Heart right ventricle (tissue), 16 donors: ENCODE data around the gene ATP4A. TPM values are rescaled to one million over a fixed set of nuclear protein-coding genes. Genes with fewer than 3 reads are reported as not detected.

Experiments
- ATAC-seq, 8 donors: fragments of 200-7000 bp; cut with Tn5 transposase; one replicate each; pipeline ENCODE4 v1.9.1; 2020; ENCODE audit warnings: mild to moderate bottlenecking in 8 of 8, moderate library complexity in 8 of 8, moderate number of reproducible peaks in 1 of 8
- DNase-seq, 2 donors: peaks; one replicate each; pipeline ENCODE4 v3.0.0-alpha.2; 2020
- H3K27ac ChIP-seq, 10 donors: fragments of 200-600 bp; sonication (generic) in 2 of 10; one replicate each; pipeline versions ENCODE4 v1.5.0 to v1.8.0; 2020 to 2022; ENCODE audit warnings: mild to moderate bottlenecking in 3 of 10
- H3K27me3 ChIP-seq, 7 donors: fragments of 200-600 bp; one replicate each; pipeline ENCODE4 v1.8.0; 2021 to 2022; ENCODE audit warnings: mild to moderate bottlenecking in 2 of 7
- H3K36me3 ChIP-seq, 9 donors: fragments of 200-600 bp; sonication (generic) in 1 of 9; one replicate each; pipeline versions ENCODE4 v1.5.0 to v1.8.0; 2020 to 2022; ENCODE audit warnings: mild to moderate bottlenecking in 2 of 9
- H3K4me1 ChIP-seq, 9 donors: fragments of 200-600 bp; sonication (generic) in 1 of 9; one replicate each; pipeline versions ENCODE4 v1.5.0 to v1.8.0; 2020 to 2022; ENCODE audit warnings: mild to moderate bottlenecking in 4 of 9
- H3K4me3 ChIP-seq, 10 donors: fragments of 200-600 bp; sonication (generic) in 2 of 10; one replicate each; pipeline versions ENCODE4 v1.5.0 to v1.8.0; 2020 to 2022; ENCODE audit warnings: mild to moderate bottlenecking in 7 of 10, moderate library complexity in 2 of 10
- H3K9me3 ChIP-seq, 11 donors: fragments of 200-600 bp in 10 of 11; sonication (generic) in 2 of 11; one replicate each; pipeline versions ENCODE4 v1.5.0 to v1.8.0; 2013 to 2022; ENCODE audit warnings: mild to moderate bottlenecking in 2 of 11, control low read depth in 1 of 11, moderate library complexity in 1 of 11
- CTCF ChIP-seq, 9 donors: fragments of 200-600 bp; sonication (generic) in 2 of 9; IDR thresholded peaks; one replicate each; pipeline versions ENCODE4 v1.5.0 to v1.8.0; 2021 to 2022; ENCODE audit warnings: antibody characterized with exemption in 9 of 9, mild to moderate bottlenecking in 5 of 9, moderate library complexity in 1 of 9
- WGBS, 2 donors: extraction: QIAGEN DNeasy Blood & Tissue Kit; methylation state at CpG; one replicate each; pipeline ENCODE4 v1.1.7; 2013; ENCODE audit warnings: inconsistent platforms in 1 of 2; 5-methylcytosine and 5-hydroxymethylcytosine counted together
- intact Hi-C, 10 donors: fragments of 100-400 bp; cut with DNase I; formaldehyde crosslinking; loops; one replicate each; pipeline versions ENCODE4 v1.11.1 to v1.14.2; 2022
- polyA plus RNA-seq, 2 donors: library from polyadenylated mRNA; stranded (reverse); fragments of 200-250 nt; gene quantifications; one replicate each; pipeline ENCODE4 v1.2.3, GENCODE V29; 2013
- total RNA-seq, 10 donors: library from RNA; stranded (reverse); fragmentation: NEBNext Ultra II Directional in 3 of 10; extraction: Animal tissue kit (Norgen Biotek cat#: 25700) in 3 of 10; gene quantifications; one replicate each; pipeline versions ENCODE4 v1.2.1 to v1.2.4, GENCODE V29; 2021 to 2023
- donor health status: Arrhythmogenic right ventricular cardiomyopathy.
- donor health status: ischemic (EF 13 %, LVEDD 7.1; RV severe dilation, severe dysfunction).
- donor health status: healthy with polysubstance abuse.
- donor health status: DM: no; HTN: yes; CAD: no.
- donor health status: DM: no; HTN: no; CAD: no.
- donor health status: ischemic (EF 25% LVEDD 6.9; RV normal size, moderate dysfunction).
- donor health status: ischemic (EF 25% LVEDD 5.7; RV mildly dilated, moderate dysfunction).
- donor health status: healthy.
- donor health status: DM: yes; HTN: yes; CAD: no.
- donor health status: Ischemic cardiomyopathy.
- donor health status: ischemic (EF 35%, LVEDD 5.7; RV mildly dilated, moderate dysfunction).
- donor health status: nonischemic (EF 11% LVEDD 7.7; RV severe dilation, severe dysfunction).
- donor health status: DM: yes; HTN: yes; CAD: no.
- donor health status: PGD.
- donor health status: ischemic (EF 29% LVEDD 5.4; RV normal size, mild dysfunction).
- donor health status: nonischemic (EF 23%, LVEDD 6.1; RV moderate dilation, normal function).

ATP4A gene
- total and polyA plus RNA-seq, 12 donors: not detected

- H3K27ac ChIP-seq: no peak overlapping the region
- peak; percentile 66 to 83 (median 73) for TF ChIP-seq CTCF (IDR thresholded peaks at IDR 0.05)
- H3K36me3 ChIP-seq: peaks cover 0 to 15% (median 0%) of the 10 kb centered on the region in 9 donors
- H3K27me3 ChIP-seq: no peaks in the 10 kb centered on the region
- DNase-seq (peak in 1 of 2 donors; percentile 55), ATAC-seq (no peak)
- WGBS, 2 donors: 22 to 24% methylated on average over 6 of the region's 6 CpGs
- H3K4me3 ChIP-seq: no peak overlapping the region
- intact Hi-C loops: loop anchor here in 8 of 10 donors (1.0 to 10.0 kb wide), 8 partner anchors 63 to 386 kb away; partner anchors contain the start of genes KMT2B (in 4 of the 8), ETV2 (in 3 of the 8), COX6B1 (in 2 of the 8) and HAUS5 (in 1 of the 8)
- peaks cover 0 to 24% (median 20%) of the 10 kb centered on the region in 9 donors for H3K4me1 ChIP-seq
- H3K9me3 ChIP-seq: no peaks in the 10 kb centered on the region
Observed at GRCh38 chr19:35549174-35549788, 14.2 kb downstream of the ATP4A start.

GRCh38 chr19:35546532-35546931 lies 16.9 kb downstream of the ATP4A start:
- Histone ChIP-seq H3K4me3 (peak overlapping the region in 9 of 10 donors; percentile 53 to 97 (median 87)), H3K9me3 (no peaks in the 10 kb centered on the region), H3K36me3 (peaks cover 0 to 20% (median 0%) of the 10 kb centered on the region in 9 donors), H3K27ac (peak overlapping the region in 2 of 10 donors; percentile 91 to 94), H3K27me3 (no peaks in the 10 kb centered on the region), H3K4me1 (peaks cover 0 to 24% (median 21%) of the 10 kb centered on the region in 9 donors)
- ATAC-seq: no peak
- WGBS, 2 donors: 87 to 91% methylated on average over 8 of the region's 8 CpGs
- DNase-seq: no peak
- no peak for TF ChIP-seq CTCF (IDR thresholded peaks at IDR 0.05)
- intact Hi-C loops: loop anchor here in 7 of 10 donors (5.0 to 10.0 kb wide), 6 partner anchors 66 to 388 kb away; partner anchors contain the start of genes KMT2B (in 4 of the 7), ETV2 (in 3 of the 7), COX6B1 (in 1 of the 7) and HAUS5 (in 1 of the 7)

- H3K9me3 ChIP-seq: no peaks in the 10 kb centered on the region
- ATAC-seq (peak; percentile 12 to 48 (median 34)), DNase-seq (peak; percentile 31 to 34)
- no peaks in the 10 kb centered on the region for H3K27me3 ChIP-seq
- H3K4me1 ChIP-seq: peaks cover 0 to 24% (median 21%) of the 10 kb centered on the region in 9 donors
- peaks cover 0 to 20% (median 0%) of the 10 kb centered on the region in 9 donors for H3K36me3 ChIP-seq
- intact Hi-C loops: loop anchor here in 7 of 10 donors (2.0 to 10.0 kb wide), 7 partner anchors 66 to 389 kb away; partner anchors contain the start of genes KMT2B (in 4 of the 7), ETV2 (in 3 of the 7), COX6B1 (in 1 of the 7) and HAUS5 (in 1 of the 7)
- 3 to 6% methylated on average over 27 of the region's 27 CpGs for WGBS, 2 donors
- peak overlapping the region; percentile 53 to 97 (median 88) for H3K4me3 ChIP-seq
- H3K27ac ChIP-seq: peak overlapping the region in 9 of 10 donors; percentile 61 to 94 (median 83)
- no peak for TF ChIP-seq CTCF (IDR thresholded peaks at IDR 0.05)
Observed at GRCh38 chr19:35545855-35546381, 17.5 kb downstream of the ATP4A start.
